GM23338 (cell line): ENCODE data around the gene VWC2. TPM values are rescaled to one million over a fixed set of nuclear protein-coding genes. Genes with fewer than 3 reads are reported as not detected.

Experiments used
- ATAC-seq: fragments of 200-7000 bp; cut with Tn5 transposase; 3 replicates; pipeline ENCODE4 v1.9.1; 2020
- DNase-seq: peaks from one replicate; pipeline ENCODE4 v3.0.0-alpha.2; 2015; ENCODE audit warnings: low spot score
- H2AFZ ChIP-seq: fragments of 200-600 bp; sonication (generic); 2 replicates; pipeline ENCODE4 v1.8.0; 2016; ENCODE audit warnings: antibody characterized with exemption, mild to moderate bottlenecking, moderate library complexity
- H3F3A ChIP-seq: fragments of 200-600 bp; sonication (generic); replicated peaks from 2 replicates; pipeline ENCODE4 v1.8.0; 2017; ENCODE audit warnings: antibody characterized with exemption, mixed run types, low read depth
- H3K27ac ChIP-seq: fragments of 200-600 bp; sonication (generic); 2 replicates; pipeline ENCODE4 v1.6.1; 2016; ENCODE audit warnings: low read depth
- H3K27me3 ChIP-seq: fragments of 200-600 bp; sonication (generic); 2 replicates; pipeline ENCODE4 v1.8.0; 2016; ENCODE audit warnings: mild to moderate bottlenecking, mixed run types, moderate library complexity; ENCODE audit not compliant: insufficient read depth
- H3K36me3 ChIP-seq: fragments of 200-600 bp; sonication (generic); 2 replicates; pipeline ENCODE4 v1.8.0; 2016; ENCODE audit warnings: mild to moderate bottlenecking; ENCODE audit not compliant: insufficient read depth
- H3K4me1 ChIP-seq: fragments of 200-600 bp; sonication (generic); 2 replicates; pipeline ENCODE4 v1.8.0; 2016; ENCODE audit warnings: mild to moderate bottlenecking, moderate library complexity; ENCODE audit not compliant: insufficient read depth
- H3K4me2 ChIP-seq: fragments of 200-600 bp; sonication (generic); 2 replicates; pipeline ENCODE4 v1.7.1; 2017; ENCODE audit warnings: mixed run types
- H3K4me3 ChIP-seq: fragments of 200-600 bp; sonication (generic); 2 replicates; pipeline ENCODE4 v1.6.1; 2016; ENCODE audit warnings: mixed run types
- H3K79me2 ChIP-seq: fragments of 200-600 bp; sonication (generic); replicated peaks from 2 replicates; pipeline ENCODE4 v1.8.0; 2017; ENCODE audit warnings: mild to moderate bottlenecking; ENCODE audit not compliant: insufficient read depth
- H3K9me2 ChIP-seq: fragments of 200-600 bp; sonication (generic); 2 replicates; pipeline ENCODE4 v1.8.0; 2017; ENCODE audit not compliant: insufficient read depth
- H4K20me1 ChIP-seq: fragments of 200-600 bp; sonication (generic); replicated peaks from 2 replicates; pipeline ENCODE4 v1.8.0; 2017; ENCODE audit warnings: mild to moderate bottlenecking; ENCODE audit not compliant: insufficient read depth
- H3K27ac Mint-ChIP-seq: 2 replicates; pipeline ENCODE4 v1.8.0; 2020; ENCODE audit warnings: inconsistent platforms, mild to moderate bottlenecking, moderate library complexity, mixed read lengths
- H3K27me3 Mint-ChIP-seq: 3 replicates; pipeline ENCODE4 v1.8.0; 2022; ENCODE audit warnings: low read depth, mild to moderate bottlenecking, moderate library complexity, mixed read lengths, inconsistent platforms; ENCODE audit not compliant: insufficient read depth, poor library complexity
- H3K36me3 Mint-ChIP-seq: 3 replicates; pipeline ENCODE4 v1.8.0; 2021; ENCODE audit warnings: low read depth, mild to moderate bottlenecking, inconsistent platforms, moderate library complexity, mixed read lengths
- H3K4me1 Mint-ChIP-seq: 3 replicates; pipeline ENCODE4 v1.8.0; 2020; ENCODE audit warnings: mild to moderate bottlenecking, inconsistent platforms, mixed read lengths
- H3K4me3 Mint-ChIP-seq: 3 replicates; pipeline ENCODE4 v1.8.0; 2021; ENCODE audit warnings: moderate library complexity, mild to moderate bottlenecking, inconsistent platforms, mixed read lengths
- H3K9me3 Mint-ChIP-seq: 3 replicates; pipeline ENCODE4 v1.8.0; 2020; ENCODE audit warnings: moderate library complexity, mild to moderate bottlenecking, inconsistent platforms, mixed read lengths
- CREB1 ChIP-seq: fragments of 250-450 bp; sonication (Bioruptor Pico); IDR thresholded peaks from 2 replicates; pipeline ENCODE4 v1.5.0; 2020; ENCODE audit warnings: low read depth, mild to moderate bottlenecking, moderate library complexity
- CTCF ChIP-seq, 2 experiments: fragments of 200-600 bp in 1 of 2; sonication (generic) in 1 of 2; conservative IDR thresholded peaks; 2 replicates each; pipeline versions ENCODE4 v1.5.1 to v1.6.1; 2016 to 2017; ENCODE audit warnings: antibody characterized with exemption in 2 of 2, low read depth in 2 of 2, mild to moderate bottlenecking in 2 of 2, moderate library complexity in 1 of 2
- ETS1 ChIP-seq: IDR thresholded peaks from 2 replicates; pipeline ENCODE4 v1.6.1; 2016; ENCODE audit warnings: antibody characterized with exemption
- EZH2 ChIP-seq: fragments of 200-600 bp; sonication (generic); IDR thresholded peaks from one replicate; pipeline ENCODE4 v1.8.0; 2017; ENCODE audit warnings: antibody characterized with exemption, mild to moderate bottlenecking, low read depth; ENCODE audit not compliant: unreplicated experiment
- EZH2phosphoT487 ChIP-seq: fragments of 200-600 bp; sonication (generic); IDR thresholded peaks from one replicate; pipeline ENCODE4 v1.8.1; 2018; ENCODE audit warnings: antibody characterized with exemption; ENCODE audit not compliant: unreplicated experiment
- JUNB ChIP-seq: IDR thresholded peaks from one replicate; pipeline ENCODE4 v1.6.1; 2016; ENCODE audit warnings: antibody characterized with exemption; ENCODE audit not compliant: unreplicated experiment
- NANOG ChIP-seq: IDR thresholded peaks from 2 replicates; pipeline ENCODE4 v1.6.1; 2016; ENCODE audit warnings: antibody characterized with exemption, borderline replicate concordance
- POLR2AphosphoS5 ChIP-seq: IDR thresholded peaks from 2 replicates; pipeline ENCODE4 v1.6.1; 2016; ENCODE audit warnings: antibody characterized with exemption, low read depth
- REST ChIP-seq: IDR thresholded peaks from one replicate; pipeline ENCODE4 v1.6.1; 2018; ENCODE audit warnings: antibody characterized with exemption; ENCODE audit not compliant: unreplicated experiment
- STAT1 ChIP-seq: IDR thresholded peaks from one replicate; pipeline ENCODE4 v1.6.1; 2016; ENCODE audit warnings: antibody characterized with exemption; ENCODE audit not compliant: unreplicated experiment
- ZNF114 ChIP-seq: fragments of 250-450 bp; sonication (Bioruptor Pico); IDR thresholded peaks from 2 replicates; pipeline ENCODE4 v1.5.0; 2020; ENCODE audit warnings: mild to moderate bottlenecking, moderate library complexity
- ZNF331 ChIP-seq: fragments of 250-450 bp; sonication (Bioruptor Pico); IDR thresholded peaks from 2 replicates; pipeline ENCODE4 v1.5.0; 2020; ENCODE audit warnings: low read depth, mild to moderate bottlenecking, moderate library complexity
- ZNF462 ChIP-seq: fragments of 250-450 bp; sonication (Bioruptor Pico); IDR thresholded peaks from 2 replicates; pipeline ENCODE4 v1.5.0; 2020; ENCODE audit warnings: mild to moderate bottlenecking, moderate library complexity
- polyA plus RNA-seq: library from polyadenylated mRNA; unstranded; fragments of >200 nt; fragmentation: Nextera tagmentation; extraction: Ambion mirVana; gene quantifications from 2 replicates; pipeline ENCODE4 v1.2.1, GENCODE V29; 2016
- total RNA-seq: library from RNA; depleted of rRNA; stranded (reverse); fragments of >200 nt; shearing (Covaris generic); gene quantifications from 2 replicates; pipeline ENCODE4 v1.2.3, GENCODE V29; 2014

Gene VWC2
- total and polyA plus RNA-seq, 2 experiments from 2014 or later = 0.15 to 0.45 TPM

- Mint-ChIP-seq H3K27ac (no peak overlapping the region), H3K4me3 (no peak overlapping the region), H3K27me3 (no peaks in the 10 kb centered on the region), H3K36me3 (no peaks in the 10 kb centered on the region; the same call in 2 of the 3 replicates), H3K9me3 (no peaks in the 10 kb centered on the region), H3K4me1 (peaks cover 28% of the 10 kb centered on the region)
- Histone ChIP-seq H3K4me3 (no peak overlapping the region), H3K36me3 (no peaks in the 10 kb centered on the region), H3K9me2 (no peaks in the 10 kb centered on the region), H3K27me3 (no peaks in the 10 kb centered on the region), H3K27ac (no peak overlapping the region), H3F3A (no peaks in the 10 kb centered on the region), H2AFZ (no peak overlapping the region), H3K79me2 (no peaks in the 10 kb centered on the region), H3K4me2 (no peak overlapping the region), H4K20me1 (no peaks in the 10 kb centered on the region), H3K4me1 (peaks cover 14% of the 10 kb centered on the region)
- no peak for TF ChIP-seq REST
- no peak for TF ChIP-seq NANOG
- TF ChIP-seq POLR2AphosphoS5 = no peak
- TF ChIP-seq STAT1 = no peak
- no peak for TF ChIP-seq JUNB
- no peak for TF ChIP-seq ETS1
- TF ChIP-seq EZH2phosphoT487 = no peak
- no peak for TF ChIP-seq CTCF (conservative IDR thresholded peaks at IDR 0.05; ENCODE audit: low read depth in 2 of 2)
- no peak for TF ChIP-seq ZNF331 (CRISPR knock-in tag)
- no peak for TF ChIP-seq ZNF114 (CRISPR knock-in tag)
- TF ChIP-seq CREB1 (CRISPR knock-in tag) = no peak
- TF ChIP-seq ZNF462 (CRISPR knock-in tag) = no peak
- TF ChIP-seq EZH2 = no peak
- no peak for ATAC-seq
- DNase-seq = no peak
Observed at GRCh38 chr7:49821181-49821580, 47.7 kb downstream of the VWC2 start.
